ENCODE data around the gene ZPR1.

Gene ZPR1

DNA sequence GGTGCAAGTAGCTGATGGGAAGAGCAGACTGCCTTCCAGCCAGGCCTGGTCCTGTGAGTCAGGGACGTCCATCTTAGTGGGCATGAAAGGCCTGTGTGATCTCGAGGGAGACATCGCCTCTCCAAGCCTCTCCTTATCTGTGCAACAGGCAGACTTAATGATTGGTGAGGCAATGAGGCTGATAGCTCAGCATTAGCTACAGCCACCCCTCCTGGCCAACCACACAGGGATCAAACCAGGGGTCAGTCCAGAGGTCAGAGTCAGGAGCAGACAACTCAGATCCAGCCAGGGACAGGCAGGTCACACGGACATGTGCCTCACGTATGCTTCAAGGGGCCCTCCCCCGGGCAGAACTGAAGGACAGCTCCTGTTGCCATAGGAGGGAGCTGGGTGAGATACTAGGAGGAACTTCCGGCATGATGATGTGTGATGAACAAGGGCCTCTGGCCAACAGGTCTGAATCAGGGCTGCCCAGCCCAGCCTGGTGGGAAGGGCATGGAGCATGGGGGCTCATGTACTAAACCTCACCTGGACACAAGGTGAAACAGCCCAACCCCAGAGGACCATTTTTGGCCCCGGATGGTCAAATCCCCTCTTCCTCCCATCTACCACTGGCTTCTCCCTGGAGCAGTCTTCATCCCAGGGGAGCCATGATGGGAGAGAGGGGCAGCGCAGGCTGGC, 39.1 kb upstream of the ZPR1 start:
- Histone ChIP-seq H3K36me3 (ENCODE audit: low read length) (no peaks in the 10 kb centered on the region), H3K4me3 (ENCODE audit: insufficient read depth, low read length, poor library complexity, severe bottlenecking) (no peak overlapping the region), H3F3A (ENCODE audit: insufficient read depth) (no peaks in the 10 kb centered on the region), H3K9me3 (ENCODE audit: insufficient read depth, low read length) (no peaks in the 10 kb centered on the region), H3K9me2 (replicated peaks; ENCODE audit: insufficient read depth, low read length) (no peaks in the 10 kb centered on the region), H4K20me1 (ENCODE audit: low read depth, low read length) (no peaks in the 10 kb centered on the region), H2AFZ (ENCODE audit: low read depth, low read length, severe bottlenecking) (no peak overlapping the region), H3K9ac (ENCODE audit: low read length) (no peak overlapping the region), H3K79me2 (ENCODE audit: insufficient read depth, low read length) (no peaks in the 10 kb centered on the region), H3K27ac (ENCODE audit: low read depth, low read length) (no peak overlapping the region), H3K4me2 (ENCODE audit: low read depth, low read length, poor library complexity, severe bottlenecking) (no peak overlapping the region), H3K27me3 (ENCODE audit: low read length) (no peaks in the 10 kb centered on the region)
- no peak for TF ChIP-seq EZH2phosphoT487 (conservative IDR thresholded peaks at IDR 0.05; ENCODE audit: low read length)
- no peak for TF ChIP-seq CTCF (IDR thresholded peaks at IDR 0.05; ENCODE audit: insufficient read depth, low read length, poor library complexity, severe bottlenecking)

DNA sequence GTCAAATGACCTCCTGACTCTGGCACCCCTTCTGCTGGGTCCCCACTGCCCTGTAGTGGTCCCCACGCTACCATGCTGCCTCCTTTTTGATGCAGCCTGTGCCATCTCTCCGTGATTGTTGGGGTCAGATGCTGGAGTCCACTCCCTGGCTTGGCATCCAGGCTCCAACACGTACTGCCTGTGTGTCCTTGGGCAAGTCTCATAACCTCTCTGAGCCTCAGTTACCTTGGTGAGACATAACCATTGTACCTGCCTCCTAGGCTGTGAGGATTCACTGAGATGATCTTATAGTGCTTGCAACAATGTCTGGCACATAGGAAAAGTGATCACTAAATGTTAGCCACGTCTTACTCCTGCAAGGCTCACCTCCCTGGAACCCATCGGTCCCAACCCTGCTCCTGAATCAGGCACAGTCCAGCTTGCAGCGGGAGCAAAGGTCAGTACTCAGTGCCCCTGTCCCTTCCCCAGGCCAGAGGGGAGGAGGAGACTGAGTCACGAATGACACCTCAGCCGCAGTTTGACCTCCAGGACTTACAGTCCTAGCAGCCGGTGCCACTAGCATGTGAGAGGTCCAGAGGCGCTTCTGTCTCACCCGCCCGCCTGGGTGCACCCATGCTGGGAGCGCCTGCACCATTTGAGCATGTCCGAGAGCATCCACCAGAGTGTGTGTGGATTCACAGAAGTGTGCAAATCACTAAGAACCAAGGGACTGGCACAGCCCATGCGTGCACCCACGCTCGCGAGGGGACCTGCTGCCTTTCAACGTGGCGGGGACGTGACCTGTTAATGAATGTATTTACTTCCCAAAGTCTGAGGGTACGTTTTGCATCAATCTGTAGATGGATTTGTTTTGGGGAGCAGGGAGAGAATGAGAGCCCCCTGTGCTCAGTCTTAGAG, 38.3 kb upstream of the ZPR1 start:
- no peaks in the 10 kb centered on the region for H3K79me2 ChIP-seq (ENCODE audit: insufficient read depth, low read length)
- no peaks in the 10 kb centered on the region for H3K9me2 ChIP-seq (replicated peaks; ENCODE audit: insufficient read depth, low read length)
- H3K9me3 ChIP-seq (ENCODE audit: insufficient read depth, low read length): no peaks in the 10 kb centered on the region
- no peaks in the 10 kb centered on the region for H3K36me3 ChIP-seq (ENCODE audit: low read length)
- no peak overlapping the region for H3K27ac ChIP-seq (ENCODE audit: low read depth, low read length)
- H3K9ac ChIP-seq (ENCODE audit: low read length): no peak overlapping the region
- no peaks in the 10 kb centered on the region for H3F3A ChIP-seq (ENCODE audit: insufficient read depth)
- H3K4me3 ChIP-seq (ENCODE audit: insufficient read depth, low read length, poor library complexity, severe bottlenecking): no peak overlapping the region
- no peak overlapping the region for H2AFZ ChIP-seq (ENCODE audit: low read depth, low read length, severe bottlenecking)
- no peak overlapping the region for H3K4me2 ChIP-seq (ENCODE audit: low read depth, low read length, poor library complexity, severe bottlenecking)
- H4K20me1 ChIP-seq (ENCODE audit: low read depth, low read length): no peaks in the 10 kb centered on the region
- no peaks in the 10 kb centered on the region for H3K27me3 ChIP-seq (ENCODE audit: low read length)
- TF ChIP-seq CTCF (IDR thresholded peaks at IDR 0.05; ENCODE audit: insufficient read depth, low read length, poor library complexity, severe bottlenecking): no peak
- no peak for TF ChIP-seq EZH2phosphoT487 (conservative IDR thresholded peaks at IDR 0.05; ENCODE audit: low read length)

- H3K79me2 ChIP-seq (ENCODE audit: insufficient read depth, low read length): no peaks in the 10 kb centered on the region
- H2AFZ ChIP-seq (ENCODE audit: low read depth, low read length, severe bottlenecking): no peak overlapping the region
- no peak overlapping the region for H3K4me2 ChIP-seq (ENCODE audit: low read depth, low read length, poor library complexity, severe bottlenecking)
- no peaks in the 10 kb centered on the region for H3K9me3 ChIP-seq (ENCODE audit: insufficient read depth, low read length)
- H3K27ac ChIP-seq (ENCODE audit: low read depth, low read length): no peak overlapping the region
- no peak overlapping the region for H3K4me3 ChIP-seq (ENCODE audit: insufficient read depth, low read length, poor library complexity, severe bottlenecking)
- TF ChIP-seq EZH2phosphoT487 (conservative IDR thresholded peaks at IDR 0.05; ENCODE audit: low read length): no peak
- no peak for TF ChIP-seq CTCF (IDR thresholded peaks at IDR 0.05; ENCODE audit: insufficient read depth, low read length, poor library complexity, severe bottlenecking)
- H3F3A ChIP-seq (ENCODE audit: insufficient read depth): no peaks in the 10 kb centered on the region
- H3K27me3 ChIP-seq (ENCODE audit: low read length): no peaks in the 10 kb centered on the region
- H3K36me3 ChIP-seq (ENCODE audit: low read length): no peaks in the 10 kb centered on the region
- no peaks in the 10 kb centered on the region for H3K9me2 ChIP-seq (replicated peaks; ENCODE audit: insufficient read depth, low read length)
- no peaks in the 10 kb centered on the region for H4K20me1 ChIP-seq (ENCODE audit: low read depth, low read length)
- no peak overlapping the region for H3K9ac ChIP-seq (ENCODE audit: low read length)
Measured at GRCh38 chr11:116825434-116825833, 37.6 kb upstream of the ZPR1 start.

Data from SU-DHL-6 (cell line).